ENCODE results near the gene LCA5. TPM values are rescaled to one million over a fixed set of nuclear protein-coding genes. Genes with fewer than 3 reads are reported as not detected.
"Not testable (repeated sequence)": the region's sequence is repeated elsewhere in the genome, so short reads cannot be mapped to it uniquely, and the experiment has no call there.

LCA5 gene
- polyA plus RNA-seq (2012; ENCODE audit: insufficient read depth, insufficient read length, low read depth): 0.91 TPM

DNA sequence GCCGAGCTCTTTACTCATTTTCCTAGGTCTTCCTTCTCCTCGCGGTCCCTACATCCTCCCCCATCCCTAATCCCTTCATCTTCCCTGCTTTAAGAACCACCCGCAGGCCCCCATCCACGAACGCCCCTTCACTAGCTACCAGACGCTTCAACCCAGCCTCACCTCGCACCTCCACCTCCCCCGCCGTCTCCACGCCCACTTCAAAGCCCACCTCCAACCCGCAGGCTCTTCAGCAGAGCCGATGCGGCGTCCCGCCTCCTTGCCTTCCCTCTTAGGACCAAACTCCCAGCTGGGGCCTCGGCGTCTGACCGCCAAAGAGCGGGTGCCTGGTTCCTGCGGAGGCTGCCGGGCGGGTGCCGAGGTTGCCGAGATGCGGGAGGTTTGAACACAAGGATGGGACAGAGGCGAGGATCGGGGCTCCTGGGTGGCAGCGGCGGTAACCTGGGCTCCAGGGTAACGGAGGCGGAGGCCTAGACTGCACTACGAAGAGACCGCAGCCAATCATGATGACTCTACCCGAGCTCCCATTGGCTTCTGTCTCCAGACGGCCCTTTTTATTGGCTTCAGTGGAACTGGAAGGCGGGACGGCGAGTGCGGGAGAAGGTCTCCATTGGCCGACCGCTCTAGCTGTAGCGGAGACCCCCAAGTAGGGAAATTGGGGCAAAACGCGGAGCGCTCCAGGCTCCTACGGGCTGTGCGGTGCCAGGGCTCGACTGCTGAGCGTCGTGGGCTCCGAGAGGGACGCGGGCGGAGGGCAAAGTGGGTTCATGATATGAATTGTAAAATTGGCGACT is at the start of gene LCA5:
Gene LCA5, minus strand, starts transcription at position 477 of the 794 bp plus-strand sequence. CDS start 18,536 bp downstream, outside the sequence.
- TF ChIP-seq, protein P1, sequence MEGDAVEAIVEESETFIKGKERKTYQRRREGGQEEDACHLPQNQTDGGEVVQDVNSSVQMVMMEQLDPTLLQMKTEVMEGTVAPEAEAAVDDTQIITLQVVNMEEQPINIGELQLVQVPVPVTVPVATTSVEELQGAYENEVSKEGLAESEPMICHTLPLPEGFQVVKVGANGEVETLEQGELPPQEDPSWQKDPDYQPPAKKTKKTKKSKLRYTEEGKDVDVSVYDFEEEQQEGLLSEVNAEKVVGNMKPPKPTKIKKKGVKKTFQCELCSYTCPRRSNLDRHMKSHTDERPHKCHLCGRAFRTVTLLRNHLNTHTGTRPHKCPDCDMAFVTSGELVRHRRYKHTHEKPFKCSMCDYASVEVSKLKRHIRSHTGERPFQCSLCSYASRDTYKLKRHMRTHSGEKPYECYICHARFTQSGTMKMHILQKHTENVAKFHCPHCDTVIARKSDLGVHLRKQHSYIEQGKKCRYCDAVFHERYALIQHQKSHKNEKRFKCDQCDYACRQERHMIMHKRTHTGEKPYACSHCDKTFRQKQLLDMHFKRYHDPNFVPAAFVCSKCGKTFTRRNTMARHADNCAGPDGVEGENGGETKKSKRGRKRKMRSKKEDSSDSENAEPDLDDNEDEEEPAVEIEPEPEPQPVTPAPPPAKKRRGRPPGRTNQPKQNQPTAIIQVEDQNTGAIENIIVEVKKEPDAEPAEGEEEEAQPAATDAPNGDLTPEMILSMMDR (IDR thresholded peaks at IDR 0.05; ENCODE audit: low read depth, low read length): no peak

DNA sequence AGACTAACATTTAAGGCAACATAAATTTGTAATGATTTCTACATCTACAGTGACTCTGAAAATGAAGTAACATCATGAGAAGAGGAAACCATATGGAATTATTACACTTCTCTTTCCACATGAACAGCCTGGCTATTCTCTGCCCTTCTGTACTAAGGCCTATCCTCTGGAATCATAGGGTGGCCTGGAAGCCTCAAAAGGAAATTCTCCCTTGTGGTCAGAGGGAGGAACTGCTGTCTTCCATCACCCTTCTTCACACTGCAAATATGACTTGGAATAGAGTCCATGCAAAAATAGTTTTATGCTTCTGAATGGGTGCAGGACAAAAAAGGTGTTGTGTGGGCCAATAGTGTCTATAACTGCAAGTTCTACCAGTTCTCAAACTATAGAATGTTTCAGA is 49.3 kb upstream of the LCA5 start:
- H3K9me3 ChIP-seq: no peaks in the 10 kb centered on the region
- H3K4me3 ChIP-seq (ENCODE audit: low read depth, low read length): no peak overlapping the region
- TF ChIP-seq, protein P1 (IDR thresholded peaks at IDR 0.05; ENCODE audit: low read depth, low read length): peak; percentile 66
- DNase-seq: peak; percentile 20
- no peaks in the 10 kb centered on the region for H3K36me3 ChIP-seq
- no peaks in the 10 kb centered on the region for H3K27me3 ChIP-seq
- H3K4me1 ChIP-seq: no peaks in the 10 kb centered on the region

More for the DNA sequence above, at the start of gene LCA5:
- H3K4me1 ChIP-seq: no peaks in the 10 kb centered on the region; the same call in 1 of the 2 replicates
- H3K27me3 ChIP-seq: no peaks in the 10 kb centered on the region
- H3K9me3 ChIP-seq: no peaks in the 10 kb centered on the region
- H3K4me3 ChIP-seq (ENCODE audit: low read depth, low read length): peak within 1 kb of the TSS; percentile 95
- no peaks in the 10 kb centered on the region for H3K36me3 ChIP-seq
- peak; percentile 95 for DNase-seq

DNA sequence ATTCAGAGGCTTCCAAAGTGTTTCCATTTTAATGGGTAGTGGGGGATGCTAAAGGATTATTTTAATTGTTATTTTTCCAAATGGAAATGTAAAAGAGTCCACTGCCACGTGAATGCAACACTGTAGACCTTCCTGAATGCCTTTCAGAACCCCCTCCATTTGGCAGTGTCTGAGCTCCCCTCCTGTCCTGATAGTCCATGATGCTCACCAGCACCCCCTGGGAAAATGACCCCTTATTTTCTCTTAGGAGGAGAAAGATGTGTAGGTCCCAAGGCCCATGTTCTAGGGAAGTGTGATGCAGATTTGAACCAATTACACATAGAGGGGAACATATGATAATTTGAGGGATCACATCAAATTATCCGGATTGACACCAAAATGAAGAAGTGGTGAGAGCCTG is 47.1 kb upstream of the LCA5 start:
- H3K4me3 ChIP-seq (ENCODE audit: low read depth, low read length): no peak overlapping the region
- no peak for DNase-seq
- TF ChIP-seq, protein P1 (IDR thresholded peaks at IDR 0.05; ENCODE audit: low read depth, low read length): no peak

DNA sequence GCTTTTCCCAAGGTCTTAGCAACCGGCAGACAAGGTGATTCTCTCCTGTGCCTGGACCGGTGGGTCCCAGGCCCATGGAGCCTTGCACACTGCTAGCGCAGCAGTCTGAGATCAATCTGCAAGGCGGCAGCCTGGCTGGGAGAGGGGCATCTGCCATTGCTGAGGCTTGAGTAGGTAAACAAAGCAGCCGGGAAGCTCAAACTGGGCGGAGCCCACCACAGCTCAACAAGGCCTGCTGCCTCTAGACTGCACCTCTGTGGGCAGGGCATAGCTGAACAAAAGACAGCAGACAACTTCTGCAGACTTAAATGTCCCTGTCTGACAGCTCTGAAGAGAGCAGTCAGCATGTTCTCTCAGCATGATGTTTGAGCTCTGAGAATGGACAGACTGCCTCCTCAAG is 40.7 kb upstream of the LCA5 start:
- H3K4me3 ChIP-seq (ENCODE audit: low read depth, low read length); H3K27me3 ChIP-seq; H3K4me1 ChIP-seq; H3K9me3 ChIP-seq; DNase-seq; H3K36me3 ChIP-seq: not testable (repeated sequence)

More for the DNA sequence above, 47.1 kb upstream of the LCA5 start:
- H3K36me3 ChIP-seq: no peaks in the 10 kb centered on the region
- H3K4me1 ChIP-seq: no peaks in the 10 kb centered on the region
- H3K27me3 ChIP-seq: no peaks in the 10 kb centered on the region
- H3K9me3 ChIP-seq: no peaks in the 10 kb centered on the region

DNA sequence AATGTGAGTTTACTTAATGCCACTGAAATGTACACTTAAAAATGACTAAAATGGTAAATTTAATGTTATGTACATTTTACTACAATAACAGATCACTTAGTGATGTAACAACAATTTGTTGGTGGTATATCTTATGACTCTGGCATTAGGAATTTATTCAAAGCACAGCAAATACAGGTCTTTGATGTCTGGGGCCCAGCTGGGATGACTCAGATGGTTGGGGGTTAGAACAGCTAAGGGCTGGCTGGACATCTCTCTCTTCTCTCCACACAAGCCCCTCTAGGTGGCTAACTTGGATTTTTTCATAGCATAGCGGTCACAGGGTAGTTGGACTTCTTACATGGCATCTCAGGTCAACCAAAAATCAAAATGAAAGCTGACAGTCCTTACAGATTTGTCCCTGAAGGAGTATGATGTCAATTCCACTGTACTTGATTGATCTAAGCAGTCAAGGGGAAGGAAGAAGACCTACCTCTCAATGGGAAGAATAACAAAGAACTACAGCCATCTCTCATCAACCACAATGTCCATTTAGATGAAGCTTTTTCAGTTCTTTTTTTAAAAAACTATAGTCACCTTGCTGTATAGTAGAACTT is 37.5 kb upstream of the LCA5 start:
- Histone ChIP-seq H3K9me3 (no peaks in the 10 kb centered on the region), H3K36me3 (no peaks in the 10 kb centered on the region), H3K4me1 (no peaks in the 10 kb centered on the region), H3K4me3 (ENCODE audit: low read depth, low read length) (no peak overlapping the region), H3K27me3 (no peaks in the 10 kb centered on the region)
- DNase-seq: no peak
- TF ChIP-seq, protein P1 (IDR thresholded peaks at IDR 0.05; ENCODE audit: low read depth, low read length): no peak

DNA sequence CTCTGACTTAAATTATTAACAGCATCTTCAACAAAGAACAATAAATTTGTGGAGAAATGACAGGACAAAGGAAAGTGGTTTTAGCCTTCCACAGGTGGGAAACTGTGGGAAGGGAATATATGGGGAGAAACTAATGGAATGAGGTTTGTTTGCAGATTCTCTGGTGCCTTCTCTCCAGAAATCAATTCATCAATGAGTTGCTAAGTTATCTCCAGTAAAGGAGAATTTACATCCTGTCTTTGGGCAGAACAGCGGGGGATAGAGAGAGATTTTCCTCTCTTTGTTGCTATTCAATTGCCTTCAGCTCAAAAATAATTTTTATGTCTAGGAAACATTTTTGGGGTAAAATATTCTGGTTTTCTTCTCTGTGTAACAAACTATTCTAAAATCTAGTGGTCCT is 36.9 kb upstream of the LCA5 start:
- no peaks in the 10 kb centered on the region for H3K27me3 ChIP-seq
- DNase-seq: no peak
- H3K36me3 ChIP-seq: no peaks in the 10 kb centered on the region
- no peaks in the 10 kb centered on the region for H3K4me1 ChIP-seq
- TF ChIP-seq, protein P1 (IDR thresholded peaks at IDR 0.05; ENCODE audit: low read depth, low read length): no peak
- no peaks in the 10 kb centered on the region for H3K9me3 ChIP-seq
- H3K4me3 ChIP-seq (ENCODE audit: low read depth, low read length): no peak overlapping the region
